GM04504 (cell line): ENCODE measurements around the gene FOXM1.
"Not testable (repeated sequence)": the region's sequence is repeated elsewhere in the genome, so short reads cannot be mapped to it uniquely, and the experiment has no call there.

ENCODE experiments used
- DNase-seq: peaks from one replicate; pipeline ENCODE4 v3.0.0-alpha.2; 2012; ENCODE audit warnings: low read depth

FOXM1 gene

GRCh38 chr12:2884810-2885209 lies 7.8 kb upstream of the FOXM1 start:
- DNase-seq, result no peak

- no peak for DNase-seq
These were observed 2.9 kb upstream of the FOXM1 start for GRCh38 chr12:2879853-2880252.

GRCh38 chr12:2877953-2878732 lies 1.2 kb upstream of the FOXM1 start:
- DNase-seq, result no peak

DNA sequence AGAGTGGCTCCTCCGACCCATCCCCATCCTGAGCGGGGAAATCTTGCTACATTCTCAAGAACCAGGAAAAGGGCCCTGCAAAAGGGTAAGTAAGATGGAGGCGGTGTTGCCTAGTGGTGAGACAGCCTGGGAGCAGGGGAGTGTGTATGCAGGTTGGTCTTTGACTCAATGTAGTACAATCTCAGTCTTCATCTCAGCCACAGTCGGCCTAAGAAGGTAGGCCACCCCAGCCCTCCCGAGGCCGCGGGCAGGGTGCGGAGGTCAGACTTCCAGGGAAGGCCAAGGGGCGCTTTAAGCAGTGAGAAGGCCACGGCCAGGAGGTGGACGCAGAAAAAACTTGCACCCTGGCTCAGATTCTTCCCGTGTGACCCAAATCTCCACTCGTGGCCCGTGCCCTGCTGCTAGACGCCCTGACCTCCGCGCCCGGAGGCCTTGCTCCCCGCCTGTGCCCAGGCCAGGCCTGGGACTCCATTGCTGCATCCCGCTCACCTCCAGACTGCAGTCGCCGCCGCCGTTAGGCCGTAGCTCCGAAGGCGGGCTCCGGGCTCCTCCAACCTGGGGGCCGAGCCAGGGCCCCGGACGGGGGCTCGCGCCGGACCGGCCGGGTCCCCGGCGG lies 435 bp downstream of the FOXM1 start:
- no peak for DNase-seq

DNA sequence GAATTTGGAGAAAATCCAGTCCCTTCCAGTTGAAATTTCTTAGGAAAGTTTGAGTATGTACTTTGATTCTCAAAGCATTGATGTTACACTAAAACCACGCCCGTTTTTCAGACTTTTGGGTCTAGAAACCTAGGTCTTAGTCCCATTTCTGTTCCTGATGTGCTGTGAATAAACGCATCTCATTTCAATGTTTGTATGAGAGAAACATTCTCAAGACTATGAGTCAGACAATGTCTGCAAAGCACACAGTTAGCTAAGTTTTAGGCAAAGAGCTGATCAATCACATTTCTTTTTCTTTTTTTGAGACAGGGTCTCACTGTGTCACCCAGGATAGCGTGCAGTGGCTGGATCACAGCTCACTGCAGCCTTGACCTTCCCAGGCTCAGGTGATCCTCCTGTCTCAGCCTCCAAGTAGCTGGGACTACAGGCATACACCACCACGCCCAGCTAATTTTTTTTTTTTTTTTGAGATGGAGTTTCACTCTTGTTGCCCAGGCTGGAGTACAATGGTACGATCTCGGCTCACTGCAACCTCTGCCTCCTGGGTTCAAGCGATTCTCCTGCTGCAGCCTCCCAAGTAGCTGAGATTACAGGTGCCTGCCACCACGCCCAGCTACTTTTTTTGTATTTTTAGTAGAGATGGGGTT lies 7.9 kb downstream of the FOXM1 start:
- DNase-seq, result not testable (repeated sequence)

DNA sequence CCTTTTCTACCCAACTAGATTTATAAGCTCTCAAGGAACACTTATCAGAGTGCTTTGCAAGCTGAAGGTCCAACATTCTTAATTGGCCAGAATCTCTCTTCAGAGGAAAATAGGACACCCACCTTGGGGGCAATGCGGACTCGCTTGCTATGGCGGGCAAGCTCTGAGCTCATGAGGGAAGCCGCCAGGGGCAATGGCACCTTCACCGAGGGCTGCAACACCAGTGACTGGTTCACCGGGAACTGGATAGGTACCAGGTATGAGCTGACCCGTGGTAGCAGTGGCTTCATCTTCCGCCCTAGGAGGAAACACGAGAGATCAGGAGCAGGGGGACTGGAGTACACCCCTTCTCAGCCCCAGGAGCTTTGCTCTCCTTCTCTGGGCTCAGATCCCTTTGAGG lies 12.8 kb downstream of the FOXM1 start:
- DNase-seq, result no peak

DNA sequence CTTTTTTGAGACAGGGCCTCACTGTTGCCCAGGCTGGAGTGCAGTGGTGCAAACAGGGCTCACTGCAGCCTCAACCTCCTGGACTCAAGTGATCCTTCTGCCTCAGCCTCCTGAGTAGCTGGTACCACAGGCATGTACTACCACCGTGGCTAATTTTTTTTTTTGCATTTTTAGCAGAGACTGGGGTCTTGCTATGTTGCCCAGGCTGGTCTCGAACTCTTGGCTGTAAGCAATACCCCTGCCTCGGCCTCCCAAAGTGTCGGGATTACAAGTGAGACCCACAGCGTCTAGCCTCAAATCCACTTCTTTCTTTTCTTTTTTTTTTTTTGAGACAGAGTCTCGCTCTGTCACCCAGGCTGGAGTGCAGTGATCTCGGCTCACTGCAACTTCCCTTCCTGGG lies 13.6 kb downstream of the FOXM1 start:
- DNase-seq, result not testable (repeated sequence)

DNA sequence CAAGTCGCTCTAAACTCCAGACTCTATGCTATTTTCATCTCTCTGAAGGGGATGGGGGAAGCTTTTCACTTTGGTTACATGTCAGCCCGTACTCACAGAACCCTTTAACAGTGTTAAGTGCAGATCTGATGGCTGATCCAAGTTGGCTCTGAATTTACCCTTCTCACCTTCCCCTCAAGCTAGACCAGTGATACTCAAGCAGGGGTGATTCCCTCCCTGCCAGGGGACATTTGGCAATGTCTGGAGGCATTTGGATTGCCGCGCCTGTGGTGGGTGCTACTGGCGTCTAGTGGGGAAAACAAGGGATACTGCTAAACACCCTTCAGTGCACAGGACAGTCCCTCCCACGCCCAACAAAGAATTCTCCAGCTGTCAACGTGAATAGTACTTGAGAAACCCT lies 14.1 kb downstream of the FOXM1 start:
- DNase-seq, result no peak

DNA sequence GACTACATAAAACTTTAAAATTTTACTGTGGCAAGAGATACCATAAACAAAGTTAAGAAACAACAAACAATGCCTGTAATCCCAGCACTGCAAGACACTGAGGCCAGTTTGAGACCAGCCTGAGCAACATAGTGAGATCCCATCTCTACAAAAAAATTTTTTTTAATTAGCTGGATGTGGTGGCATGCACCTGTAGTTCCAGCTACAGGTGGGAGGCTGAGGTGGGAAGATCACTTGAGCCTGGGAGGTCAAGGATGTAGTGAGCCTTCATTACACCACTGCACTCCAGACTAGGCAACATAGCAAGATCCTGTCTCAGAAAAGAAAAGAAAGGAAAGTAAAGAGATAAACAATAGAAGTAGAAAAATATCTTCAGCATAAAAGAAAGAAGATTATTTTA lies 16.8 kb downstream of the FOXM1 start:
- DNase-seq, result no peak

- DNase-seq, result no peak
These were observed 18.0 kb downstream of the FOXM1 start for GRCh38 chr12:2858944-2859421.

- DNase-seq, result no peak
These were observed 18.6 kb downstream of the FOXM1 start for GRCh38 chr12:2858334-2858733.

DNA sequence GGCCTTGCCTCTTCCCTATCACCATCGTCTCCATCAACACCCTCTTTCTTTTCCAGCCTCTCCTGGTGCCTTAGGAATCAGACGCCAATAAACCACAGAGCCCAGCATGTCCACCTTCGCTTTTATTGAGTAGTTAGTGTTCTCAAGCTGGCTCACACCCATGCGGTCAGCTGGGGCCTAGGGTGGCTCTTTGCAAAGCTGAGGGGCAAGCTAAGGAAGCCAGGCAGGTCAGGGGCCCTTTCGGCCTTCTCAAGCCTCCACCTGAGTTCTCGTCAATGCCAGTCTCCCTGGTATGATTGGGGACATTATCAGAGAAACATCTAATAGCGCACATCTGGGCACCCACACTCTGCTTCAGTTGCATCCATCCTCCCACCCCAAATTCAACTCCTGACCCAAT lies 19.4 kb downstream of the FOXM1 start:
- DNase-seq, result no peak

- DNase-seq, result no peak
These were observed 19.9 kb downstream of the FOXM1 start, which contains the start of gene TEX52 for GRCh38 chr12:2857021-2857431. TEX52 (minus strand) TSS chr12:2857039; CDS start chr12:2857026, 13 bp downstream.

DNA sequence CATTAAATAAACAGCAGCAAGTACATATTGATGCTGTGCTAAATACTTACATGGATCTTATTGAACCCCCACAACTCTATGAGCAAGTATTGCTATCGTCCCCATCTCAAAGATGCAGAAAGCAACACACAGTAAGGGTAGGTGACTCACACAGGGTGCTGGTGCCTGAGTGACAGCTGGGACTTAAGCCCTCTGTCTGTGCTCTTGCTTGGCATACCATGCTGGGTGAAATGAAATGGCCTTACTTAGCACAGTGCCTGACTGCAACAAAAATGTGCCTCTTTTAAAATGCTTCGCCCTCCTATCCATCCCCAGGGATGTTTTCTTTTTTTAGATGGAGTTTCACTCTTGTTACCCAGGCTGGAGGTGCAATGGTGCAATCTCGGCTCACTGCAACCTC lies 20.9 kb downstream of the FOXM1 start:
- no peak for DNase-seq

DNA sequence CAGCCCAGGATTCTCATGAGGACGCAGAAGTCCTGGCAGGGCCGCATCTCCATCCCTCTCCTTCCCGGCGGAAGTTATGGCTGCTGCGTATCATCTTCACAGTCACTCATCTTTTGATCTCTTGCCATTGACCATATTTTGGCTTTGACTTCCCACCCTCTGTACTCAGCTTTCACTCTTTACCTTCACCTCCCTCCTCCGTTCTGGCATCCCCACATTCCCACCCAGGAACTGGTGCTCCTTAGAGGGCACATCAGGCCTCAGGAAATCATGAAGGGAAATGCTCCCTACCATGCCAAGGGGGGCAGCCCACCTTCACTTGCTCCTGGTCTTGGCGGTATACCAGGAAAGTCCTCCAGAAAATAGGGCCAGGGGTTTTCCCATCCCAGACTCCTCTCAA lies 21.4 kb downstream of the FOXM1 start:
- no peak for DNase-seq

DNA sequence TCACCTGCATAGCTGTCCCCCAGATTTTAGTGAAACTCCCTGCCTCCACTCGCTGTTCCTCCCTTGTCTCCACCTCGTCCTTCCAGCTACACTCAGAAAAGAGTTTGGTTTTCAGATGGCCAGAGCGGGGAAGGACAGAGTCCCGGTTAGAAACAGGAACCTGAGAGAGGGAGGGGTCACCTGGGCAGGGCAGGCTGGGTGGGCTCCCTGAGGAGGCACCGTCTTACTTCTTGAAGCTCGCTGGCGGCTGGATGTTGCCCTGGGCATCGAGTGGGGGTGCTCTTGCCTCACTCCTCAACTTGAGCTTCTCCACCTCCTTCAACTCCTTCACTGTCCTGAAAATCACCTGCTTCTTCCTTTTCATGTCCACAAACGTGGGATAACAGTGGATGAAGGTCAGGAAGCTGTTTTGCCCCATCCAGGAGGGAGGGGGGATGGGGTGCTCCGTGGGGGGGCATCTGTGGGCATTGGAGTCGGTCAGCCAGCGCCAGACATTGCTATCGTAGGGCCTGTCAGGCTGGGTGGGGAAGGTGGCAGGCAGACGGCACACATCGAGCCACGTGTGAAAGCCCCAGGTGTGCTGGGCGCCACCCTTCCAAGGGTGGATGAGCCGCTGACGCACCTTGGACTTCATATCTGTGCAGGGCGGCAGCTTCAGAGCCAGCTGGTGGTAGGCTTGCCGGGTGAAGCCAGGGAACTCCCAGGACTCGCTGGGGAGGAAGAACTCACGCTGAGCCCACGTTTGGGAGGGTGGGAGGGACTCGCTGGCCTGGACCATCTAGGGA lies 22.1 kb downstream of the FOXM1 start:
- DNase-seq, result no peak

GRCh38 chr12:2853626-2854025 lies 23.3 kb downstream of the FOXM1 start:
- DNase-seq, result peak; percentile 35

DNA sequence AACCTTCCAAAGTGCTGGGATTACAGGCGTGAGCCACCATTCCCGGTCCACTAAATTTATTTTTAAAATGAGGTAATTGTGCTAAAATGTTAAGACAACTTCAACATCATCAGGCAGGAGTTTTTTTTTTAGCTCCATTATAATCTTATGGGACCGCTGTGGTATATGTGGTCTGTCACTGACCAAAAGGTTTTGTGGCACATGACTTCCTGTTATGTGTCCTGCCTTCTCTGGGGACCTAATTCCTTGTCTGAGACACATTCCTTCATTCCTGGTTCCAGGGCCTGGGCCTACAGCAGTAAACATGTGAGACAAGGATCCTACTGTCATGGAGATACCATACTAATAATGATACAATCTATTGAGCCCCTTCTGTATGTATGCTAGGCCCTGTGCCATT lies 25.0 kb downstream of the FOXM1 start:
- DNase-seq, result no peak

DNA sequence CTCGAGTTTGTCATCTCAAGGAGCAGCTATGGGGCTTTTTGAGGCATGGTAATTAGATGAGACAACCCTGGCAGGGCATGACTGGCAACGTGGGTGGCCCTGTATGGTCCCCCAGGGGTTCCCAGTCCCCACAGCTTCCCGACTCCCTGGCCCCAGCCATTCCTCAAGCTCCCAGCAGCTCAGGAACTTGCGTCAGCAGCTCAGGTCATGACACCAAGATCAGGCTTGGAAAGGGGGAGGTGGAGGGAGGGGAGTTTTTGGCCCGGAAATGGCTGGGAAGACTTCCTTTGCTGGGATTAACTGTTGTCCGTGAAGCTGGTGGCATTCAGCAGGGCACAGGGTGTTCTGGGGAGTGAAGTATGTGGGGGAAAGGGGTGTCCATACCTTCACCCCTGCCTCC lies 31.7 kb downstream of the FOXM1 start:
- no peak for DNase-seq

DNA sequence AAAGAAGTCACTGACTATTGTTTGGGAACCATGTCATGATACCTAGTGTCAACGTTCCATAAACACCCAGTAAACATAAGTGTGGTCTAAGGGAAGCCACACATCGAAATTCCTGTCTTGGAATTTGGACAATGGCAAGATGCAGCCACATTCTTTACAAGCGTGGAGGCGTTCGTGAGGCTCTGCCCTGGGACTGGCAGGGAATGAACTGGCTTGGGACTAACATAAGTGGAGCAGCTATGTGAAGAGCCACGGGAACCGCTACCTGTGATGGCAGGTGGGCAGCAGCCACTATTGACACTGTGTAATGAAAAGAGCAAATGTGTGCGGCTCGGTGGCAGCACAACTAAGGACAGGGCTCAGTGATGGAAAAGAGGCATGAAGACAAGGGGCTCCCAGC lies 32.2 kb downstream of the FOXM1 start:
- no peak for DNase-seq

DNA sequence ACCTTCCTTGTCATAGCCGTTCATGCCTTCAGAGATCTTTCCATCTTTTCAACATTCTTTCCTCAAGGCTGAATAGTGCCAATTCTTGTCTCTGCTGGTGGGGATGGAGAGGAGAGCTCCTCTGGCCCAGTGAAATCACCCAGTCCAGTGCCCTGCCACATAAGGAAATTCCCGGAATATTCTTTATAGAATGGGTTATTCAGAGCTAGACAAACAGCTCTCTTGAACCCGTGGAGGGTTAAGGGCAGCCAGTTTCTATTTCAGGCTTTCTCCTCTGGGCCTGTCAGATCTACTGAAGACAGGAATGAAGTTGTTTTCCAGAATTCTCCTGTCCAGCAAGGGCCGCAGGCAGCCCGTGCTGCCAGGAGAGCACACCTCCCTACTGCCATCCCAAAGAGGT lies 34.0 kb downstream of the FOXM1 start:
- no peak for DNase-seq

DNA sequence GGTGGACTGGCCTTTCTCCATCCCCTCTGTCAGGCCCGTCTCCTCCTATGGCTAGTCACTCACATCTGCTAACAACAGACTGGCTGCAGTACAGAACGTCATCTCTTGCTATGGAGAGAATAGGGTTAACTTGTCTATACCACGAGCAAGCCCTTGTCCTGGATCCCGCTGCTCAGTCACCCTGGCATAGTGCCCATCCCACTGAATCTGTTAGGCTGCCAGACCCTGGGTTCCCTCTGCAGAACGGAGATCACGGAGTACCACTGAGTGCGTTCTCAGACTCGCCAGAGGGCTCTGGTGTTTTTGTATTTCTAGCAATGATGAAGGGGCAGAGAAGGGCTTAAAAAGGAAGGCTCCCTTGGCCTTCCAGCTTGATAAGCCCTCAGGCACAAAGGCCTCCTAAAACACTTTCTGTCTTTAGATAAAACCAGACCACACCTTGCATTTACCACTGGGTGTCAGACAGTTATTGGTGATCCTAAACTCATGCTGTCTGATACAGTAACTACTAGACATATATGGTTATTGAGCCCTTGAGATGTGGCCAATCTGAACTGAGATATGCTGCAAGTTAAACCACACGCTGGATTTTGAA lies 35.8 kb downstream of the FOXM1 start:
- DNase-seq, result no peak
